Epidermal melanocyte (primary cell): ENCODE data around the gene PIK3CB.
"Not testable (repeated sequence)": the region's sequence is repeated elsewhere in the genome, so short reads cannot be mapped to it uniquely, and the experiment has no call there.

ENCODE experiments used
- DNase-seq: peaks from one replicate; pipeline ENCODE4 v3.0.0; 2011; ENCODE audit warnings: low spot score; ENCODE audit not compliant: insufficient read length

The PIK3CB gene

DNA sequence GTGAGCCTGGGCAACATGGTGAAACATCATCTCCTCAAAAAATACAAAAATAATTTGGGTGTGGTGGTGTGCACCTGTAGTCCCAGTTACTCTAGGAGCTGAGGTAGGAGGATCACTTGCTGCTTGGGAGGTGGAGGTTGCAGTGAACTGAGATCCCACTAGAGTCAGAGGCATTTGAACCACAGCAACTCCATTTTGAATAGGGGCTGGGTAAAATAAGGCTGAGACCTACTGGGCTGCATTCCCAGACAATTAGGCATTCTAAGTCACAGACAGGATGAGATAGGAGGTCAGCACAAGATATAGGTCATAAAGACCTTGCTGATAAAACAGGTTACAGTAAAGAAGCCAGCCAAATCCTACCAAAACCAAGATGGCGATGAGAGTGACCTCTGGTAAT, 12.1 kb upstream of the PIK3CB start:
- DNase-seq = not testable (repeated sequence)

DNA sequence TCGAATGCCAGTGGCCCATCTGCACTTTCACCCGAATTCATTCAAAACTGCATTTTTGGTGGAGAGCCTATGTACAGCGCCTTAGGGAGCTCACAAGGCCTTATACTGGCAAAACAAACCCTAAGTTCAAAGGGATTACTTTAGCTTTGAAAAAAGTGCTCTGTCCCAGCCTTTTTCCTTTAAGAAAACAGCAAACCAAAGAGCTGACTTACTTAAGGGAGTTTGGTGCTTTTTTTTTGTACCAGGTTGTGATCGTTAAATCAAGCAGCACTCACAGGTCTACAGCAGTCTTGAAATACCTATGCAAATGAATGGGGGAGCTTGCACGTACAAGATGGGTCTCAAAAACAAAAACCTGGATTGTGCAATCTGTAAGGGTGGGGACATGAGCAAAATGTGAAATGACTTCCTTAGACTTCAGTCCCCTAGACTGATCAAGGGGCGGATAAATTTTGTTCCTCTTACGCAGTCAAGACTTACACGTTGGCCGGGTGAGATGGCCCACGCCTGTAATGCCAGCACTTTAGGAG, 11.6 kb upstream of the PIK3CB start:
- DNase-seq = no peak

DNA sequence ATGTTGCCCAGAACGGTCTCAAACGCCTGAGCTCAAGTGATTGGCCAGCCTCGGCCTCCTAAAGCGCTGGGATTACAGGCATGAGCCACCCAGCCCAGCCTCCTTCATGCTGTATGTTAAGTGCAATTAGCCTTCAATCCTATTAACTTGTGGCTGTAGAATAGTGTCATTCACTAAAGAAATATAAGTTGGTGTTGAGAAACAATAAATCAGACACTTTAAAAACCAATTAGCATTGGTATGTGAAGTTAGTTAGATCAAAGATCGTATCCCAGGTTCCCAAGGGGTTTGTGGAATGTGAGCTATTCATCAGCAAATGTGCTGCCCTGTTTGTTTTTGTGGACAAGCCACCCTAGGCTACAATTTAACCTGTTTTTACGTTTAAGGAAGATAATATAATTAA, 11.0 kb upstream of the PIK3CB start:
- no peak for DNase-seq

DNA sequence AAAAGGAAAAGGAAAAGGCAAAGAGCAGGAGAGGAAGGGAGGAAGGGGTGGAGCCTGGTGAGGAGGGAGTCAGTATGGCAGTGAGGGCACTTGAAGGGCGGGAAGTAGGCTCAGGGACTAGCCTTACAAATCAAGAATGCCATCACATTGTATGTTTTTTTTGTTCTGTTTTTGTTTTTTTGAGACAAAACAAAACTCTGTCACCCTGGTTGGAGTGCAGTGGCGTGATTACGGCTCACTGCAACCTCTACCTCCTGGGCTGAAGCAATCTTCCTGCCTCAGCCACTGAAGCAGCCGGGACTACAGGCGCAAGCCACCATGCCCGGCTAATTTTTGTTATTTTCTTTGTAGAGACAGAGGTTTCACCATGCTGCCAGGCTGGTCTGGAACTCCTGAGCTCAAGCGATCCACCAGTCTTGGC, 10.5 kb upstream of the PIK3CB start:
- no peak for DNase-seq

DNA sequence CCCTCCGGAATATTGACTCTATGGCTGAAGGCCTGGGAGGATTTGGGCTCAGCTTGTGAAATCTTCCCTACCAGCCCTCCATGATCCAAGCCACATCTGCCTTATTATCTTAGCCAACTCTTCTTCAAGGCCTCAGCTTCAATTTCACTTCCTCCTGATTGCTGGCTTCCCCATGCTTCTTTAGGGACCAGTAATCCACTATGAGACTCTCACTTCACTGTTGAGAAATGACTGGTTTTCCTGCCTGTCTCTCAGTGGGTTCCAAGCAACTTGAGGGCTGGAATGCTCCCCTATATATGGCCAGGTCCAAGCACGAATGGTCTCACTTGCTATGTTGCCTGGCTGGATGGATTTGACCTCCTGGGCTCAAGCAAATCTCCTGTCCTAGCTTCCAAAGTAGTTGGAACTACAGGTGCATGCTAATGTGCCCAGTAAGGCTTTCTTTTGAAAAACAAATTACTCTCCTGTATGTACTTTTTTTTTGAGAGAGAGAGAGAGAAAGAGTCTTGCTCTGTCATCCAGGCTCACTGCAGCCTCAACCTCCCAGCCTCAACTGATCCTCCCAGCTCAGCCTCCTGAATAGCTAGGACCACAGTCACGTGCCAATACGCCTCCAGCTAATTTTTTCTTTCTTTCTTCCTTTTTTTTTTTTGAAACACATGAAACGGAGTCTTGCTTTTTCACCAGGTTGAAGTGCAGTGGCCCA, 7.9 kb upstream of the PIK3CB start:
- no peak for DNase-seq

DNA sequence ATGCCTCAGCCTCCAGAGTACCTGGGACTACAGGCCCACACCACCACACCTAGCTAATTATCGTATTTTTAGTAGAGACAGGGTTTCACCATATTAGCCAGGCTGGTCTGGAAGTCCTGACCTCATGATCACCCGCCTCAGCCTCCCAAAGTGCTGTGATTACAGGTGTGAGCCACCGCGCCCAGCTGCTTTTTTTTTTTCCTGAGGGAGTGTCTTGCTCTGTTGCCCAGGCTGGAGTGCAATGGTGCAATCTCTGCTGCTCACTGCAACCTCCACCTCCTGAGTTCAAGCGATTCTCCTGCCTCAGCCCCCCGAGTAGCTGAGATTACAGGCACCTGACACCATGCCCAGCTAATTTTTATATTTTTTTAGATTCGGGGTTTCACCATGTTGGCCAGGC, 3.7 kb upstream of the PIK3CB start:
- not testable (repeated sequence) for DNase-seq

DNA sequence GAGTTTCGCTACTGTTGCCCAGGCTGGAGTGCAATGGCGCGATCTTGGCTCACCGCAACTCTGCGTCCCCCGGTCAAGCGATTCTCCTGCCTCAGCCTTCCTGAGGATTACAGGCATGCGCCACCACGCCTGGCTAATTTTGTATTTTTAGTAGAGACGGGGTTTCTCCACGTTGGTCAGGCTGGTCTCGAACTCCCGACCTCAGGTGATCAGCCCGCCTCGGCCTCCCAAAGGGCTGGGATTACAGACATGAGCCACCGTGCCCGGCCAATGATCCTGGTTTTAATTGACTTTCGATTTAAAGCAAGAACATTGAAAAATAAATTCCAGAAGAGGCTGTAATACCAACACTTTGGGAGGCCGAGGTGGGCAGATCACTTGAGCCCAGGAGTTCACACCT, 1.1 kb upstream of the PIK3CB start:
- DNase-seq = not testable (repeated sequence)

DNA sequence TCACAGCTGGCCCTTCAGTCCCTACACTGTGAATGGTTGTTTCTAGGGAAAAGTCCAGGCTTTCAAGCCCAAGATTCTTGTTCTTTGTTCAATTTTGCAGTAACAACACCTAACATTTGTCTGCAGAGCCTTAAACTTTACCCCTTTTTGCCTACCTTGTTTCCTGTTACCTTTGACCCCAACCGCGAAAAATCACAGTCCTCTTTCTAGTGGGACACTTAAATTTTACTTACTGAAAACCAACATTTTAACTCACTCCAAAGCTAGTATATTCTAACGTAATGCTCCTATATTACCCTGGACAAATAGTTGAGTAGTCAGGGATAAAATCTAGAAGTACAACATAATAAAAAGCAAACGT, 649 bp upstream of the PIK3CB start:
- no peak for DNase-seq

DNA sequence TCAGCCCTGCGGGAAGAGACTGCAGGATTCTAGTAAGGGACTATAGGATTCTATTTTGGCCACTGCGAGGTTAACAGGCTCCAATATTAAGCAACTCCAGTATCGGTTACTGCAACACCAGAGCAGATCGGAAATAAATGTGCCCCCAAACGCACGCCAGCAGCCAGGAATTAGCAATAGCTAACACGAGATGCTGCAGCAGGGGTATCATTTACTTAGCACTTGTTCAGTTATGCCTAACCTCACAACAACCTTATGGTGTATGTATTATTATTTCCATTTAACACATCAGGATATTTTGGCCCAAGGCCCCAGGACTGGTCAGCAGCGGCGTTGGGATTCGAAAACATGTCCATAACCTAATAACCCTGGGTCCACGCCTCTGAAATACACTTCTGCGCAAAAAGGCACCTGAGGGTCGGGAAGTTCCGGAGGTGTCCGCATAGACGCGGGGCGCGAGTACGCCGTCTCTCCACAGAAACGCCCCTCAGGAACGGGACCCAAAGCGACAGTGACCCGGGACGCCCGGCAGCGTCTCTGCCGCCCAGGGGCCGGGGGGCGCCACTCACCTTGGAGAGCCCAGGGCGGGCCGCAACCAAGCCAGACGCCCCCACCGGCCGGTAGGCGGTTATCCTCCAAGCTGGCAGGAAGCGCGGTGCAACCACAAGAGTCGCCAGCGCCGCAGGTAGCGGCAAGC, 681 bp downstream of the PIK3CB start:
- peak; percentile 21 for DNase-seq

DNA sequence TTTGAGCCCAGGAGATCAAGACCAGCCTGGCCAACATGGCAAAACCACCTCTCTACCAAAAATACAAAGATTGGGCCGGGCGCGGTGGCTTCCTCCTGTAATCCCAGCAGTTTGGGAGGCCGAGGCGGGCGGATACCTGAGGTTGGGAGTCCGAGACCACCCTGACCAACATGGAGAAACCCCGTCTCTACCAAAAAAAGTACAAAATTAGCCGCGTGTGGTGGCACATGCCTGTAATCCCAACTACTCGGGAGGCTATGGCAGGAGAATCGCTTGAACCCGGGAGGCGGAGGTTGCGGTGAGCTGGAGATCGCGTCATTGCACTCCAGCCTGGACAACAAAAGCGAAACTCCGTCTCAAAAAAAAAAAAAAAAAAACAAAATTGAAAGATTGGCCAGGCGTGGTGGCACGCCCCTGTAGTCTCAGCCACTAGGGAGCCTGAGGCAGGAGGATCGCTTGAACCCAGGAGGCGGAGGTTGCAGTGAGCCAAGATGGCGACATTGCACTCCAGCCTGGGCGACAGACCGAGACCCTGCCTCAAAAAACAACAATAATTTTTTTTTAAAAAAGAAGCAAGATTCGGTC, 2.2 kb downstream of the PIK3CB start:
- not testable (repeated sequence) for DNase-seq

DNA sequence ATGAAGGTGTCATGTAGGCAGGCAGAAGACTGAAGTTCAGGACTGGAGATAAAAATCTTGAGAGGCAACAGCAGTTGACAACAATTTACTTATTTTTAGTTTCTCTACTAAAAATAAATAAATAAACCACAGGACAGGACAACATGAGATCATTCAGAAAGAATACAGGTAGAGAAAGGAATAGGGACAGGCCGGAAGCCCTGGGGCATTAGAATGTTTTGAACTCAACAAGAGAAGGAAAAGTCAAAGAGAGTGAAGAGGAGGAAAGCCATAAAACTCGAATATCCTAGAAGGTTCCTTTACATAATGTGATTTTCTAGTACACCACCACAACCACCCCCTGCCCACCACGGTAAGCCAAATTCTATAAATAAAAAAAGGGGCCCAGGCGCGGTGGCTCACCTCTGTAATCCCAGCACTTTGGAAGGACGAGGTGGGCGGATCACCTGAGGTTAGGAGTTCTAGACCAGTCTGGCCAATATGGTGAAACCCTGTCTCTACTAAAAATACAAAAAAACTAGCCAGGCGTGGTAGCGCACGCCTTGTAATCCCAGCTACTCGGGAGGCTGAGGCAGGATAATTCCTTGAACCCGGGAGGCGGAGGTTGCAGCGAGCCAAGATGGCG, 4.7 kb downstream of the PIK3CB start:
- no peak for DNase-seq

DNA sequence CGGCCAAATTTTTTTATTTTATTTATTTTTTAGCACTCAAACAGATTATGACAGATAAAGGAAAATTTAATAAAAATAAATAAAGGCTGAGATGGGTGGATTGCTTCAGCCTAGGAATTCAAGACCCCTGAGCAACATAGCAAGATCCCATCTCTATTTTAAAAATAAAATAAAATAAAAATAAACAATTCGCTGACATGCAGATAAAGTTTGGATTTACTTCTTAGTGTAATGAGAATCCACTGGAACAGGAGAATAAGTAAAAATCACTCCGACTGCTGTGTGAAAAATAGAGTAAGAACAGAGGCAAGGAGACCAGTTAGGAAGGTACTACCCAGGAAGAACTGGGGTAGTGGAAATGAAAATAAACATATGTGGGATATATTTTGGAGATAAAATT, 5.6 kb downstream of the PIK3CB start:
- DNase-seq = no peak

DNA sequence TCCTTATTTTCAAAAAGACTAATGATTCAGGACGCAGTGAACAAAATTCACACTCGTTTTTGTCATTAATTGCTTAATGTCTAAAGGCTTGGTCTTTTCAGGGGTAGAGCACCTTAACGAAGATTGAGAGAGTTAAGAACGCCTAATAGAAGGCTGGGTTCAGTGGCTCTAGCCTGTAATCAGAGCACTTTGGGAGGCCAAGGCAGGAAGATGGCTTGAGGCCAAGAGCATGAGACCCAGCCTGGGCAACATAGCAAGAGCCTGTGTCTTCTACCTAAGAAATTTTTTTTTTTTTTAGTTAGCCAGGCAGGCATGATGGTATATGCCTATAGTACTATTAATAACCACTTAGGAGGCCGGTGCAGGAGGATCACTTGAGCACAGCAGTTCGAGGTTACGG, 7.5 kb downstream of the PIK3CB start:
- no peak for DNase-seq

DNA sequence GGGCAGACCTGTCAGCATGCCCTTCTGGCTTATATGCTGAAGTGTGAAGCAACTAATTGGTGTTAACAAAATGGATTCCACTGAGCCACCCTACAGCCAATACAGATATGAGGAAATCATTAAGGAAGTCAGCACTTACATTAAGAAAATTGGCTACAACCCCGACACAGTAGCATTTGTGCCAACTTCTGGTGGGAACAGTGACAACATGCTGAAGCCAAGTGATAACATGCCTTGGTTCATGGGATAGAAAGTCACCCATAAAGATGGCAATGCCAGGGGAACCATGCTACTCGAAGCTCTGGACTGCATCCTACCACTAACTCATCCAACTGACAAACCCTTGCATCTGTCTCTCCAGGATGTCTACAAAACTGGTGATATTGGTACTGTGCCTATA, 9.4 kb downstream of the PIK3CB start:
- no peak for DNase-seq

DNA sequence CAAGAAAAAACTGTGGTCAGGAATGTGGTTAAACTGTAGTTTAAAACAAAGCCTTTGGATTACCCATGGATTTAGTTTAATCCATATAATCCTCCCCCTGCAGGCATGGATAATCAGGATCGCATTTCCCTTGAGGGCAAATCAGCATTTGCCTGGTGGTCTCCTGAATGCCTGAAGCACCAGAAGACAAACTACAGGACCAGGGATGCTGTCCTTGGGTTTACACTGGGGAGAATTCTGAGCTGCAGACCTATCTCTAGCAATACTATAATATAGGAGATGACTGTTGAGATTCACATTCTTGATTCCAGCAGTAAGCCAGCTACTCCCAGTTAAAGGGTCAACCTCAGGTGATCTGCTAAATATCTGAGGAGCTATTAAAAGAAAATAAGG, 10.6 kb downstream of the PIK3CB start:
- DNase-seq = no peak

DNA sequence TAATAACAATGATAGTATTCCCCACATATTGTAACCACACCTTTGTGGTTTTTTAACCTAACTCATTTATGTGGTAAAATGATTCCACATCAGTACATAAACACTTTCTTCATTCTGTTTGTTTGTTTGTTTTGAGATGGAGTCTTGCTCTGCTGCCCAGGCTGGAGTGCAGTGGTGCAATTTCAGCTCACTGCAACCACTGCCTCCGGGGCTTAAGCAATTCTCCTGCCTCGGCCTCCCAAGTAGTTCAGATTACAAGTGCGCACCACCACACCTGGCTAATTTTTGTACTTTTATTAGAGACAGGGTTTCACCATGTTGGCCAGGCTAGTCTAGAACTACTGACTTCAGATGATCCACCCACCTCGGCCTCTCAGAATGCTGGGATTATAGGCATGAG, 14.3 kb downstream of the PIK3CB start:
- DNase-seq = not testable (repeated sequence)

DNA sequence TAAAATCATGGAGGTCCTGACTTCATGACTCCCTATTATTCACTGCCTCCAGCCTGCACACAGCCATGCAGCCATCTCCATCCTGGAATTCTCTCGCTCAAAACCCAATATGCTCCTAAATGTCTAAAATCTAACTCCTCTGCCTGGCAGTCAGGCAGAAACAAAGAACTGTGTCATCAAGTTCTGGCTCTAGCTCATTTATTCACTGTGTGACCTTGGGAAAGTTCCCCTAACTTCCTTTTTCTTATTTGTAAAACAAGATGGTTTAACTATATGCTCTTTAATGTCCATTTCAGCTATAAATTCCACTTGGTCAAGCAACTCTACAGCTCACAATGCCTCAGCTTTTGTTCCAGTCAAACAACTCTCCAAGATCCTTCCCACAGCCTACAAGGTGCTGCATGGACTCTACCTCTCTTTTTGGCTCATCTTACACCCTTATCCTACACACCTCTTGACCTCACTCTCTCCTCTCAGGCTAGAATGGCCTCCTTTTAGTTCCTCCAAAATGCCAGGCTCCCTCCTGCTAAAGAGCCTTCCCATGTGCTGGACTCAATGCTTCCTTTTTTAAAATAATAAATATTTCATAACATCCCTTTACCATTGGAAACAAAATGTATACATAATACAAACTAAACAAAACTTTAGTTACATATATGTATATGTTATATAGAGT, 16.4 kb downstream of the PIK3CB start:
- no peak for DNase-seq

DNA sequence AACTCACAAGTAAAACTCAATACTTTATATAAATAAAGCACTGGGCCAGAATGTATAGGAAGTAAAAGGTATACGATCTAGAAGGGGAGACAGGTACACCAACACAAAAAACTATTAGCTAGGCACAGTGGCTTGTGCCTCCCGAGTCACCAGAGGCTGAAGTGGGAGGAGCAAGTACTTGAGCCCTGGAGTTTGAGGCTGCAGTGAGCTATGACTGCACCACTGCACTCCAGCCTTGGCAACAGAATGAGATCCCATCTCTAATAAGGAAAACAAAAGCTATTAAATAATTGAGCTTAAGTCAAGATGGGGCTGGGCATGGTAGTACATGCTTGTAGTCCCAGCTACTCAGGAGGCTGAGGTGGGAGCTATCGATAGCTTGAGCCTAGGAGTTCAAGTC, 17.0 kb downstream of the PIK3CB start:
- no peak for DNase-seq

DNA sequence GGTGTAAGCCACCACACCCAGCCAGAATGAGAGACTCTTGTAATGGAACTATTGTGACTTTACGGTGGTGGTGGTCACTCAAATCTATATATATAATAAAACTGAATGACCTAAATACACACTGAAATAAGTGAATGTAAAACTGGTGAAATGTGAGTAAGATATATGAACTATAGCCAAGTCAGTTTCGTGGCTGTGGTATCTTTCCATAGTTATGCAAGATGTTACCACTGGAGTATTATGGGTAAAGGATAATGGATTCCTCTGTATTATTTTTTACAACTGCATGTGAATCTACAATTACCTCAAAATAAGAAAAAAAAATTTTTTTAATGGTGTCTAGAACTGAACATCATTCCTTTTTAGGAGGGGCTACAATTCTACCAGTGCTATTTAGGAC, 21.9 kb downstream of the PIK3CB start:
- no peak for DNase-seq

DNA sequence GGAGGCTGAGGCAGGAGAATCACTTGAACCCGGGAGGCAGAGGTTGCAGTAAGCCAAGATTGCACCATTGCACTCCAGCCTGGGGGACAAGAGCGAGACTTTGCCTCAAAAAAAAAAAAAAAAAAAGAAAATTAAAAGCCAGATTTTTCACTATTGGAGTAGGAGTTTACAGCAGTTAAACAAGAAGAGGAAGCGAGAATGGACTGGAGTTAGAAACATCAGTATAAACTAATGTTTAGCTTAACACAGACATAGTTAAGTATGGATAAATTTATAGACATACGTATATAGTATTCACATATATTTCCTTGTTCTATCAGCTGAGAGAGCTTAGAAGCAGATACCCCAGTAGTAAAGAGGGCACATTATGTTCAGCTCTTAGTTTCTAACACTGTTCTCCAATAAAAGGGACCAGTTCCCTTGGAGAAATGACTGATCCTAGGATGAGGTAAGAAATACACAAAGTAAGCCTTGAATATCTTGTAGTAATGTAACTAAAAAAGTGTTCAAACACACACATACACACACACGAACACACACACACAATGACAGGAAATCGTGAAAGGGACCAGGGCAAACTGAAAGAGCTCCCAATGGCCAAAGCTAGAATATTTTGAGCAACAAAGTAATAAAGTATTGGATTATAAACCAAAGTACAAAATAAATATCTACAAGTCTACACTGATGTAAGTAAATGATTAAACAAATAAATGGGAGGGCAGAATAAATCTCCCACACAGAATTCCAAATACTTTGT, 25.1 kb downstream of the PIK3CB start:
- DNase-seq = no peak
